Measurements from ENCODE around the gene LCN9.

The LCN9 gene

DNA sequence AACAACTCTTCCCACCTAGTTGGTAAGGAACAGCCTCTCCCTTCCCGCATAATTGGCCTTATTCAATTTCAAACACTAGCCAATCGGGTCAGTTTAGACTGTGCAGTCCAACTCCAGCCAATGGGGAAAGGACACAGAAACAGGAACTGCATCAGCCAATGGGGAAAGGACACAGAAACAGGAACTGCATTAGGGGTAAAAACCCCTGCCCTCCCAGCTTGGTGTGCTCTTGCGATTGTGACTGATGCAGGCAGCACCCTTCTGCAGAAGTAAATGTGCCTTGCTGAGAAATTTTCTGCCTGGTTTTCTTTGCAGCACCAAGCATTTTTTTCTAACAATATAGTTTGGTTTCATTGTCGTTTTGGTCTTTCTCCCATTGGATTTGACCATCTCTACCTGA, 15.2 kb upstream of the LCN9 start:
- ChIA-PET POLR2A (no interaction called here), CTCF (no interaction called here)
- no peak for DNase-seq (ENCODE audit: extremely low spot score)
- TF ChIP-seq, protein P1, sequence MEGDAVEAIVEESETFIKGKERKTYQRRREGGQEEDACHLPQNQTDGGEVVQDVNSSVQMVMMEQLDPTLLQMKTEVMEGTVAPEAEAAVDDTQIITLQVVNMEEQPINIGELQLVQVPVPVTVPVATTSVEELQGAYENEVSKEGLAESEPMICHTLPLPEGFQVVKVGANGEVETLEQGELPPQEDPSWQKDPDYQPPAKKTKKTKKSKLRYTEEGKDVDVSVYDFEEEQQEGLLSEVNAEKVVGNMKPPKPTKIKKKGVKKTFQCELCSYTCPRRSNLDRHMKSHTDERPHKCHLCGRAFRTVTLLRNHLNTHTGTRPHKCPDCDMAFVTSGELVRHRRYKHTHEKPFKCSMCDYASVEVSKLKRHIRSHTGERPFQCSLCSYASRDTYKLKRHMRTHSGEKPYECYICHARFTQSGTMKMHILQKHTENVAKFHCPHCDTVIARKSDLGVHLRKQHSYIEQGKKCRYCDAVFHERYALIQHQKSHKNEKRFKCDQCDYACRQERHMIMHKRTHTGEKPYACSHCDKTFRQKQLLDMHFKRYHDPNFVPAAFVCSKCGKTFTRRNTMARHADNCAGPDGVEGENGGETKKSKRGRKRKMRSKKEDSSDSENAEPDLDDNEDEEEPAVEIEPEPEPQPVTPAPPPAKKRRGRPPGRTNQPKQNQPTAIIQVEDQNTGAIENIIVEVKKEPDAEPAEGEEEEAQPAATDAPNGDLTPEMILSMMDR (IDR thresholded peaks at IDR 0.05; ENCODE audit: control extremely low read depth, extremely low read depth, low read depth, missing control alignments) = no peak

DNA sequence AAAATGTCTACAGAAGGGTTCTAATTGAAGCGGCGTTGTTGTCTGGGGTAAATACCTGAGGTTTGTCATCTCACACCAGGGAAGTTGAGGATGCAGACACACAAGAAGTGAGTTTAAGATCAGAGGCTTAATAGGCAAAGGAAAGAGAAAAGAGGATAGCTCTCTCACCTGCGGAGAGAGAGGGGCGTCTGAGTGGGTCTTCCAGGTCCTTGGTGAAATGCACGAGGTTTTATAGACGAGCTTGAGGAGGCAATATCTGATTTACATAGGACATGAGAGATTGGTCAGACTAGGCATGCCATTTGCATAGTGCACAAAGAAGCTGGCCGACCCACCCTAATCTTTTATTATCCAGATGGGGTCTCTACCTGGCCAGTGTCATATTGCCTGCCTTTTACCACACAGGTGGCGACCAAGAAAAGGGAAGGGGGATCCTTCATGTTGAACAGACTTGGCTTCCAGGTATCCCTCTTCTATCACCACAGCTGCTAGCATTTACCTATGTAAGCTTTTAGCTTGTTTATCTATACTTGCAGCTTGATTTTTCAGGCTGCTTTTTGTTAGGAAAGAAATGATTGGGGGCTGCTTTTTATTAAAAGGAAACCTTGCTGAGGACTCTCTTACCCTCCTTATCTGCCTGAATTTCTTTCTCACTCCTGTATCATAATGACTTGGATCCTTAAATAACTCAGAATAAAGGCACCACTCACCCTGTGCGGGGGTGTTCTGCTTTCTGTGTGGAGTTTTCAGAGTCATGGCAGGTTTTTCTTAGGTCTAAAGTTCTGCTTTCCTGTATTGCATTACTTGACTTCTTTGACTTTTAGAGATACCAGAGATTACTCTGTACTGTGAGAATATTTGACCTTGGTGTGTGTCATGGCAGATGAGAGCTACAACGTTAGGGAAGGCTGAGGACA, 14.4 kb upstream of the LCN9 start:
- TF ChIP-seq, protein P1 (IDR thresholded peaks at IDR 0.05; ENCODE audit: control extremely low read depth, extremely low read depth, low read depth, missing control alignments) = no peak
- ChIA-PET POLR2A (no interaction called here), CTCF (no interaction called here)
- DNase-seq (ENCODE audit: extremely low spot score) = no peak

DNA sequence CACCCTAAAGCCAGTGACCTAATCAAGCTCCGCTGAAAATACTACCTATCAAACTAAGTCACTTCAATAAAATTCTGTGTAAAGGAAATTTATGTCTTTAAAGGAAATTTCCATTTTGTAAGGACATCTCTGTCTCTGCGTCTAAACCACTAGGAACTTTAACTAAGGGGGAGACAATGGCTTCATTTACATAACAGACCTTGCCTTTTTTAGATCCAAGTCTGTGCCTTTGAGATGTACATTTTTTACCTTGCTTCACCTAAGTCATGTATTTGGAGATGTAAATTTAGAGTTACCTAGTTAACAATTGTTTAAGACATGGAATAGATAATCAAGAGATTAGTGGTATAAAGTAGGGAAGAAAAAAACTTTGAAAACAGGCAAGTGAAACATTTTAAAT, 13.6 kb upstream of the LCN9 start:
- no peak for DNase-seq (ENCODE audit: extremely low spot score)
- CTCF ChIA-PET = no interaction called here
- POLR2A ChIA-PET = no interaction called here
- TF ChIP-seq, protein P1 (IDR thresholded peaks at IDR 0.05; ENCODE audit: control extremely low read depth, extremely low read depth, low read depth, missing control alignments) = no peak

DNA sequence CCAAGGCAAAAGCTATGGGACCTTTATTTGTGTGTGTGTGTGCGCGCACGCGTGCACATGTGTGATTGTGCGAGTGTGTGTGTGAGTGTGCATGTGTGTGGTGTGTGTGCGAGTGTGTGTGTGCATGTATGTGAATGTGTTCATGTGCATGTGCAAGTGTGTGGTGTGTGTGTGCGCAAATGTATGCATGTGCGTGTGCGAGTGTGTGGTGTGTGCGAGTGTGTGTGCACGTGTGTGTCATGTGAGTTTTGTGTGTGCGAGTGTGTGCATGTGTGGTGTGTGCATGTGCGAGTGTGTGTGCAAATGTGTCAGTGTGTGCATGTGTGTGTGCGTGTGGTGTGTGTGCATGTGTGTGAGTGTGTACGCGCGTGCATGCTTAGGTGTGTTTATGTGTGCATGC, 12.7 kb upstream of the LCN9 start:
- TF ChIP-seq, protein P1 (IDR thresholded peaks at IDR 0.05; ENCODE audit: control extremely low read depth, extremely low read depth, low read depth, missing control alignments) = no peak
- no peak for DNase-seq (ENCODE audit: extremely low spot score)
- ChIA-PET POLR2A (no interaction called here), CTCF (no interaction called here)

DNA sequence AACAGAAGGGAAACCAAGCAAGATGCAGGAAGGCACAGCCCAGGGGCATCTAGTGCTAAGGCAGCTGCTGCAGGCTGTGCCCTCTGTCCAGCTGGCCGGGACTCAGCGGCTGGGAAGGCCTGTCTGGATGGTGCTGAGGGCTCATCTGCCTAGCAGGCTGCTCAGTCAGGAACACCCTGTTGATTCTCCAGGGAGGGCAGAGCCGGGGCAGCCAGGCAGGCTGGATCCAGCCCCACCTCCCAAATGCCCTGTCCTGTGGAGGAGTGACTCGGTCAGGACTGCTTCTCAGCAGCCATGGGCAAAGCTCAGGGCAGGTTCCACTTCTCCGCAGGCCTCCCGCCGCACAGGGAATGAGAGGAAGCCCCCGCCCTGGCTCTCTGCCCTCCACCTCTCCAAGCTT, 7.8 kb upstream of the LCN9 start:
- peak; percentile 11 for DNase-seq (ENCODE audit: extremely low spot score)
- TF ChIP-seq, protein P1 (IDR thresholded peaks at IDR 0.05; ENCODE audit: control extremely low read depth, extremely low read depth, low read depth, missing control alignments) = no peak
- ChIA-PET POLR2A (no interaction called here), CTCF (no interaction called here)

DNA sequence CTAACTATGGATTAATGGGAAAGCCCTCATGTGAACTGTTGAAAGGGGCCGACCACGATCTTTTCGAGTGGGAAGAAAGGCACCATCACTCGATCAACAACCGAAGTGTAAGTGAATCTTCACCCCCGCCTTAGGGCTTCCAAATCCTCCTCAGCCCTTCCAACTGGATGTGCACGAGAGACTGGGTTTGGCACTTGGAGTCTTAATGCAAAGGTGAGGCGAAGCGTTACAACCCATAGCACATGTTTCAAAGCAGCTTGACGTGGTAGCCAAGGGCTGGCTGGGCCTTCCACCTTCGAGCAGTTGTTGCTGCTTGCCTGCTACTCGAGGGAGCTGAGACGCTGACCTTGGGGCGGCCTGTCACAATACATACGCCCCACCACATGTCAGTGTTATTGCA, 5.7 kb upstream of the LCN9 start:
- CTCF ChIA-PET = no interaction called here
- POLR2A ChIA-PET = no interaction called here
- TF ChIP-seq, protein P1 (IDR thresholded peaks at IDR 0.05; ENCODE audit: control extremely low read depth, extremely low read depth, low read depth, missing control alignments) = no peak
- DNase-seq (ENCODE audit: extremely low spot score) = no peak
